Adrenal gland (tissue), 5 donors: Measurements from ENCODE around the gene STAB2.

ENCODE experiments used
- POLR2A ChIP-seq, 2 donors: fragments of 450-650 bp; IDR thresholded peaks; one replicate each; pipeline ENCODE4 v1.6.1; 2017; ENCODE audit warnings: antibody characterized with exemption in 2 of 2, mild to moderate bottlenecking in 2 of 2, moderate library complexity in 1 of 2
- TF ChIP-seq, protein P1 (sequence below), 6 experiments: fragments of 450-650 bp in 4 of 6; fragments of 200-600 bp in 2 of 6; sonication (generic) in 1 of 6; IDR thresholded peaks; 1 replicate in 5 of 6; 2 replicates in 1 of 6; pipeline versions ENCODE4 v1.5.1 to v1.8.0; 2016 to 2021; ENCODE audit warnings: antibody characterized with exemption in 6 of 6, mild to moderate bottlenecking in 2 of 6, moderate library complexity in 1 of 6
- donor health status: DM: no; HTN: no; CAD: no.

DNA sequence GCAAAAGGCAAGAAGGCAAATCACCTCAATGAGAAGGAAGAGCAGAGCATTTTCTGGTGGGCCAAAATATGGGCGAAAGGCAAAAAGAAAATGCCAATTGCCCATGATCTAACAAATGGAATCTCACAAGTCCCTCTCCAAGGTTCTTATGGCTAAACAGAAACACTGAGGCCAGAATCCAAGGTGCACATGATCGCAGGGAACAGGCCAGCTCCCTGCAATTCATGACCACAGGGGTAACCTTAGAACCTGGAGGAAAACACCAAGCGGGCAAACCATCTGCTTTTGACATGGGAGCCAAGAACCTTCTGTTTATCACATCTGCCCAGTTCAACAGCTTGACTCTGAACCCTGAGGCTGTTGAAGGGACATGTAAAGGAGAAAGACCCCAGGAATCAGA is 193.9 kb downstream of the STAB2 start:
- TF ChIP-seq POLR2A (IDR thresholded peaks at IDR 0.05): no peak
- TF ChIP-seq, protein P1, sequence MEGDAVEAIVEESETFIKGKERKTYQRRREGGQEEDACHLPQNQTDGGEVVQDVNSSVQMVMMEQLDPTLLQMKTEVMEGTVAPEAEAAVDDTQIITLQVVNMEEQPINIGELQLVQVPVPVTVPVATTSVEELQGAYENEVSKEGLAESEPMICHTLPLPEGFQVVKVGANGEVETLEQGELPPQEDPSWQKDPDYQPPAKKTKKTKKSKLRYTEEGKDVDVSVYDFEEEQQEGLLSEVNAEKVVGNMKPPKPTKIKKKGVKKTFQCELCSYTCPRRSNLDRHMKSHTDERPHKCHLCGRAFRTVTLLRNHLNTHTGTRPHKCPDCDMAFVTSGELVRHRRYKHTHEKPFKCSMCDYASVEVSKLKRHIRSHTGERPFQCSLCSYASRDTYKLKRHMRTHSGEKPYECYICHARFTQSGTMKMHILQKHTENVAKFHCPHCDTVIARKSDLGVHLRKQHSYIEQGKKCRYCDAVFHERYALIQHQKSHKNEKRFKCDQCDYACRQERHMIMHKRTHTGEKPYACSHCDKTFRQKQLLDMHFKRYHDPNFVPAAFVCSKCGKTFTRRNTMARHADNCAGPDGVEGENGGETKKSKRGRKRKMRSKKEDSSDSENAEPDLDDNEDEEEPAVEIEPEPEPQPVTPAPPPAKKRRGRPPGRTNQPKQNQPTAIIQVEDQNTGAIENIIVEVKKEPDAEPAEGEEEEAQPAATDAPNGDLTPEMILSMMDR (IDR thresholded peaks at IDR 0.05): no peak
